ENCODE results near the gene SNW1.
"Not testable (repeated sequence)": the region's sequence is repeated elsewhere in the genome, so short reads cannot be mapped to it uniquely, and the experiment has no call there.

The SNW1 gene

DNA sequence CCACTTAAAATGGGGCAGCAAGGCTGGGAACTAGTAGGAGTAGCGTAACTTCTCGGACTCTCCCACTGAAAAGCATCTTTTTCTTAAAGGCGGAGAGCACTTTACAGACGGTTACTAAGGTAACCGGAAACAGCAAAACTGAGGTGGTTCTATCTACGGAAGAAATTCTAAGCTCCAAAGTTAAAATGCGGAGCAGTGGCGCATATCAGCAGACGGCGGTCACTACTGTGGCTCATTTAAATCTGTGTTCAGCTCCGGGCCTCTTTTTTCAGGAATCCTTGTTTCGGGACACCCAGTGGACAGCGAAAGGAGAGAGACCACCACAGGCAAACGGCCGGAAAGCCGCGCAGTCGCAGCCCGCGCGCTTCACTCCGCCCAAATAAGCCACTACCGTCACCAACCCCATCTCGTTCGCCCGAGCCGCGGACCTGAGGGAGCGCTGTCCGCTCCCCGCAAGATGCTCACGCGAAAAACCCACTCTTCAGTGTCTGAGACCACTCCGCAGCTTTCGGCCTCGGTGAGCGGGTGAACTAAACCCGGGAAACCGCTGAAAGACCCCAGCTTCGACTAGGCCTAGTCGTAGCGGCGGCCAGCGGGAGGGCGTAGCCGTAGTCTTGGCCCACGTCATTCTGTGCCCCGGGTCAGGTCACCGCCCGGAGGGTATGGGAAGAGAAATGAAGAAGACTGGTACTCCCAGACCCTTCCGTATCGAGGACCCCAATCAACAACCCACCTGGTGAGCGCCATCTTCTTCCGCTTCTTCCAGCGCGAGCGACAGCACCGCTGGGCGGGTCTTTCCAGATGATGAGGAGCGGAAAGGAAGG is at the start of gene SNW1:
Gene SNW1, minus strand, starts transcription at position 776 of the 824 bp plus-strand sequence. Its CDS starts 29 bp downstream, at position 747.
- DNase-seq (ENCODE audit: low spot score), result peak; percentile 95

DNA sequence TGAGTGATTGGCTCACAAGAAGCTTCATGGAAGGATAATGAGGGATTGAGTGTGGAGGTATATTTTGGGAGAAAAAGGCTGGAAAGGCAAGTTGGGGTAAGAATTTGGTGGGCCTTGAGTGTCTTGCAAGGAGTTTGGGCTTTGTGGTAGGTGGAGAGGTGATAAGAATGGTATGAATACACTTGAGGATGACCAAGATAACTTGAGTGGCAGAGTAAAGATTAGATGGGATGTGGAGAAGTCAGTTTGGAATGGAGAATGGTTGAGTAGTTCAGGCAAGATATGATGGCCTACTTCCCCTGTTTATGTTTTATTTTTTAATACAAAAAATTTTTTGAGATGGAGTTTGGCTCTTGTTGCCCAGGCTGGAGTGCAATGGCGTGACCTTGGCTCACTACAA is 48.1 kb upstream of the SNW1 start:
- no peak for DNase-seq (ENCODE audit: low spot score)

DNA sequence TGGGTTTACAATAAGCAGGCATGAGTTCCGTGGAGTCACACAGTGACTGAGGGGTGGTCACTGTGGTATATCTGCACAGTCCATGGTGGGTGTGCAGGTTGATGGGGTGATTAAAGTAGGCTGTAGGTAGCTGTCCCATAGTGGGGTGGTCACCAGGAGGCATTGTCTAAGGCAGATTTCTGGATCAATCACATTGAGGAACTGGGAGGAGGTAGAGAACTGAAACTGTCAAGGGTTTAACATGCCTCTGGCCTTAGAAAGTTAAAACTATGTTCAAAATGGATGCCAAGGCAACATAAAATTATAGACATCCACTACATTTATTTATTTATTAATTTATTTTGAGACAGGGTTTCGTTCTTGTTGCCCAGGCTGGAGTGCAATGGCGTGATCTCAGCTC is 47.3 kb upstream of the SNW1 start:
- no peak for DNase-seq (ENCODE audit: low spot score)

DNA sequence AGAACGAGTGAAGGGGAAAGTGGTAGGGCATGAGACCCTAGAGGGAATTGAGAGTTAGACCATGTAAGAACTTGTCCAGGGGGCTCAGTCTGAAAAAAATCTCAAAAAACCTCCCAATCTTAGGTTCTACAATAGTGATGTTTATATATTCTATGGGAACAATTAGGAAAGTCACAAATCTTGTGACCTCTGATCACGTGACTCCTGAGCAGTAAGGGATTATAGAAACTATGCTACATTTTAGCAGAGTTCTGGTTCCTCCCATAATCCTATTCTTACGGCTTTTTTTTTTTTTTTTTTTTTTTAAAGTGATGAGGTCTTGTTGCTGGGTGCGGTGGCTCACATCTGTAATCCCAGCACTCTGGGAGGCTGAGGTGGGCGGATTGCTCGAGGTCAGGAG is 44.8 kb upstream of the SNW1 start:
- DNase-seq (ENCODE audit: low spot score), result no peak

DNA sequence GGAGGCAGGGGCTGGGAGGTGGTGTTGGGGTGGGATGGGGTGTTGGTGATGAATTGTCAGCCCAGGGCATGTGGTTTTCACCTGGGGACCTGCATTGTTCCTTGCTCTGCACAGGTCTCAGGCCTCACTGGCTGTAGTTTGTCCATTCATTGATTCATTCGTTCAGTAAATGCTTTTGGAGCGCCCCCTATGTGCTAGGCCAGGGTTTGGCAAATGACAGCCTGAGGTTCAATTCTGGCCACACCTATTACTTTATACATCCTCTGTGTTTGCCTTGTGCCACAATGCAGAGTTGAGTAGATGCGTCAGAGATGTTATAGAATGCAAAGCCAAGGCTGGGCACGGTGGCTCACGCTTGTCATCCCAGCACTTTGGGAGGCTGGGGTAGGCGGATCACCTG is 43.6 kb upstream of the SNW1 start:
- peak; percentile 54 for DNase-seq (ENCODE audit: low spot score)

DNA sequence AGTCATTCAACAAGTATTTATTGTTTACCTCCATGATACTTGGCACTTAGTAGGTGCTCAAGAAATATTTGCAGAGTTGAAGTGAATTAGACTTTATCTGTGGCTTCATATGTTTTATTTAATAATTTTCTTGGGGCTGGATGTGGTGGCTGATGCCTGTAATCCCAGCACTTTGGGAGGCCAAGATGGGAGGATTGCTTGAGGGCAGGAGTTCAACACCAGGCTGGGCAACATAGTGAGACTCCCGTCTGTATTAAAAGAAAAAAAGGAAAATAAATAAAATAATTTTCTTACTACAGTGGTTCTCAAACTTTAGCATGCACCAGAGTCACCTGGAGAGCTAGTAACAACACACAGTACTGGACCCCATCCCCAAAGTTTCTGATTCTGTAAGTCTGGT is 39.9 kb upstream of the SNW1 start:
- DNase-seq (ENCODE audit: low spot score), result no peak

DNA sequence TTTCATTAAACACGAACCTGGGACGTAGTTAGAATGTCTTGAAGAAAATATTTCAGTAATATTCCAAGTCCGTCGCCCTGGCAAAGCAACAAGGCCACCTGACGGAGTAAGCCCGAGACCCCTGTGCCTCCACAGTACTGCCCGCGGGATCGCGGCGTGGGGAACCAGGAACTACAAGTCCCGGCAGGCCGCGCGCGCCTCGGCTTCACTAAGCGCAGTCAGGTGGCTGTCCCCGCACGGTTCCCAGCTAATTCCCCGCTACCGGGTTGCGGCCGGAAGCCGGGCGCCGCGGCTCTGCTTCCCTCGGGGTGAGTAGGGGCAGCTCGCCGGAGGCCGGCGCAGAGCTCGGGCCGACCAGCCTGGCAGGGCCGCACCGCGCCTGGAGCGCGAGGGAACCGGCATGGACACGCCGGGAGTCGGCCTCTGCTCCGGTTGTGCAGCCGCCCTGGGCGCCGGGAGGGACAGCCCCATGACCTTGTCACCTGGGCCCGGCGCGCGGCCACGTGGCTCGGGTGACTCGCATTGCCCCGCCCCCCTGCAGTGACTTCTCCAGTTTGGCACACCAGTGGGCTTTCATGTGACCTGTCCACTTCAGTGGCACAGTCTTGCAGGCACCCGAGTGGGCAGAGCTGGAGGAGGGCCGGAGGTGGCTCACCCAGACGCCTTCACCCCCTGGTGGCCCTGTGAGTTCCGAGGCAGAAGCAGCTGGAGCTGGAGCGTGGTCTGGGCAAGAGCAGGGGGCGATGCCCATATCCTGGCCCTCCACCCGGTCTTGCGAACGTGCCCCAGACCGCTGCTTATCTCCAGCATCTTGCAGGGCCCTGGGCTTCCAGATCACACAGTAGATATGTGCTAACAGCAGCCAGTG is 39.1 kb upstream of the SNW1 start, which contains the start of gene ADCK1:
Gene ADCK1, plus strand, starts transcription at position 247 of the 868 bp plus-strand sequence. CDS start 18,870 bp downstream, outside the sequence.
- DNase-seq (ENCODE audit: low spot score), result peak; percentile 86

DNA sequence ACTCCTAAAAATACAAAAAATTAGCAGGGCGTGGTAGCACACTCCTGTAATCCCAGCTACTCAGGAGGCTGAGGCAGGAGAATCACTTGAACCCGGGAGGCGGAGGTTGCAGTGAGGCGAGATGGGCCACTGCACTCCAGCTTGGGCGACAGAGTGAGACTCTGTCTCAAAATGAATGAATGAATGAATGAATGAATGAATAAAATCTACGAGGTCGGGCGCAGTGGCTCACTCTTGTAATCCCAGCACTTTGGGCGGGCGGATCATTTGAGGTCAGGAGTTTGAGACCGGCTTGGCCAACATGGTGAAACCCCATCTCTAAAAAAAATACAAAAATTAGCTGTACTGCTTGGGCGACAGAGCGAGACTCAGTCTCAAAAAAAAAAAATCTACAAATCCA is 38.5 kb upstream of the SNW1 start:
- not testable (repeated sequence) for DNase-seq (ENCODE audit: low spot score)

DNA sequence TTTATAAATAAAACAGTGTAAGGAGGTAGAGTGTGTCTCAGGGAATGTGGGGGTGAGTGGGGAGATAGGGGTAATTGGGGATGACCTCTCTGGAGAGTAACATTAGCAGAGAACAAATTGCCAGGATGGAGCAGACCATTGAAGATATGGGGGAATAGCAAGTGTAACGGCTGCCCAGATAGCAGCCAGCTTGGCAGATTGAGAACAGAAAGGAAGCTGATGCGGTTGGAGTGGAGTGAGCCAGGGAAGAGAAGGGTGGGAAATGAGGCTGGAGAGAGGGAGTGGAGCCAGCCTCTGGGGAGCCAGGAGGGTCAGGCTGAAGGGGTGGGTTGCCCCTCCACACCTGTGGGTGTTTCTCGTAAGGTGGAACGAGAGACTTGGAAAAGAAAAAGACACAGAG is 33.4 kb upstream of the SNW1 start:
- DNase-seq (ENCODE audit: low spot score), result no peak

DNA sequence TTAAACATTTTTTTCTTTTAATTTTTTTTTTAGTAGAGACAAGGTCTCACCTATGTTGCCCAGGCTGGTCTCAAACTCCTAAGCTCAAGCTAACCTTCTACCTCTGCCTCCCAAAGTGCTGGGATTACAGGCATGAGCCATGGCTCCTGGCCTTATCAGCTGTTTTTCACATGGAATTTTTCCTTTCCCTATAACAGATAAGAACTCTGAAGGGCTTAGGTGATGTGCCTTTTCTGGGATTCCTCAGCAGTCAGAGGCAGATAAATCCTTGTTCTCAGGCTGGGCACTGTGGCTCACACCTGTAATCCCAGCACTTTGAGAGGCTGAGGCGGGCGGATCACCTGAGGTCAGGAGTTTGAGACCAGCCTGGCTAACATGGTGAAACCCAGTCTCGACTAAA is 32.3 kb upstream of the SNW1 start:
- not testable (repeated sequence) for DNase-seq (ENCODE audit: low spot score)

DNA sequence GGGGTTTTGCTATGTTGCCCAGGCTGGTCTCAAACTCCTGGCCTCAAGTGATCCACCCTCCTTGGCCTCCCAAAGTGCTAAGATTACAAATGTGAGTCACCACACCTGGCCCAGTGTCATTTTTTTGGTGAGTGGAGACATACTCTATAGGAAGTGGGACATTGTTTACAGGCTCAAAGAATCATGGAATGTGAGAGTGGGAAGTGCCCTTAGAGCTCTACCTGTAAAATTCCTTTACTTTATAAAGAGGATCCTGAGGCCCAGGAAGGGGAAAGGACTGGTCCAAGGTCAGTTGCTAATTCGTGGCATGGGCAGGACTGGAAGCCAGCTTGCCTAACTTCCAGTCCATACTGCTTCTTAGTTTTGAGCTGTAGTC is 30.3 kb upstream of the SNW1 start:
- DNase-seq (ENCODE audit: low spot score), result no peak

DNA sequence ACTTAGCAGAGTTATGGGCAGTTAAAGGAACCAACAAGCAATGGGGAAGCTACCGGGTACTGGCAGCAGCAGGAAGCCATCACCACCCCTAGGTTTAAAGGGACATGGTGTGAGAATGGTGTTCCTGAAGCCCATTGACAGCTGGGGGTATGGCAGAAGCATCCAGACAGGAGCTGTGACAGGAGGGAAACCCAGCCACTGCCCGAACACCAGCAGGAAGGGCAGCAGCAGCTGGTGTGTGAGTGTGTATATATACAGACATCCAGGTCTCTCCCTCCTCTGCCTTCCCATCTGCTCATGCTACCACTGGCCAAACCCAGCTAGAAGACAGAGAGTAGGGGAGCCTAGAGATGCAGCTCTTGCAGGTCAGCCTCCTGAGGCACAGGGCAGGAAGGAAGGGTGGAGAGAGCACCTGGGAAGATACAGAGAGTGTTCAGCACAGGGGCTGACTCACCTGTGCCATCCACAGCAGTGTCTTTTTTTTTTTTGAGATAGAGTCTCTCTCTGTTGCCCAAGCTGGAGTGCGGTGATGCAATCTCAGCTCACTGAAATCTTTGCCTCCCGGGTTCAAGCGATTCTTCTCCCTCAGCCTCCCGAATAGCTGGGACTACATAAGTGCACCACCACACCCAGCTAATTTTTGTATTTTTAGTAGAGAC is 29.7 kb upstream of the SNW1 start:
- no peak for DNase-seq (ENCODE audit: low spot score)

DNA sequence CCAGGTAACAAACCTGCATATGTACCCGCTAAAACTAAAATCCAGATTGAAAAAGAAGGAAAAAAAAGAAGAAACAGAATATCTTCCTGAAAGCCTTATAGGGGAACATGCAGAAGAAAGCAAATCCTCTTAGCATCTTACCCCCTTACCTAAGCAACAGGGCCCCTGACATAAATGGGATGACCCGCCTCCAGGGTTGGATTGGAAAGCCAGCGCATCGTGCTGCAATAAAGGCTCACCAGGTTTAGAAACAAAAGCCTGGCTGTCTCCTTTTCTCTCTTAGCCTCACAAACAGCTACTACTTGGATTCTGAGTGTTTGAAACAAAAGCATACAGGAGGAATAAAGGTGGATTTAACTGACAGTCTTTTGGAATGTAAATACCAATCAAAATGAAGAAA is 25.2 kb upstream of the SNW1 start:
- DNase-seq (ENCODE audit: low spot score), result no peak

DNA sequence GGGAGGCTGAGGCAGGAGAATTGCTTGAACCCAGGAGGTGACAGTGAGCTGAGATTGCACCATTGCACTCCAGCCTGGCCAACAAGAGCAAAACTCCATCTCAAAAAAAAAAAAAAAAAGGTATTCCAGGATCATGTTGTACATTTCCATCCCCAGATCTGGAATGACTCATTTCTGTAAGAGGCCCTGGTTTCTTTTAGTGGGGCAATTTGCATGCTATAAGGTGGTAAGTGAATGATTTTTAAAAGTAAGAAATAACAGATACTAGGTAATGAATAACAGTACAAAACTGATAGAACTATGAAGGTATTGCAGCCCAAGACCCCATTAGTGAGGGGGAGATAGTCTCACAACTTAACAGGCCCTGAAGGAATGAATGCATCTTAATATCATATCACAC is 21.2 kb upstream of the SNW1 start:
- DNase-seq (ENCODE audit: low spot score), result no peak

DNA sequence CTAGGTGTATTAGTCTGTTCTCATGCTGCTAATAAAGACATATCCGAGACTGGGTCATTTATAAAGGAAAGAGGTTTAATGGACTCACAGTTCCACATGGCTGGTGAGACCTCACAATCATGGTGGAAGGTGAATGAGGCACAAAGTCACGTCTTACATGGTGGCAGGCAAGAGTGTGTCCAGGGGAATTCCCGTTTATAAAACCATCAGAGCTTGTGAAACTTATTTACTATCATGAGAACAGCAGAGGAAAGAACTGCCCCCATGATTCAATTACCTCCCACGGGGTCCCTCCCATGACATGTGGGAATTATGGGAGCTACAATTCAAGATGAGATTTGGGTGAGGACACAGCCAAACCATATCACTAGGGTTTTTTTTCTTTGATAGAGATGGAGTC is 13.0 kb upstream of the SNW1 start:
- DNase-seq (ENCODE audit: low spot score), result not testable (repeated sequence)

DNA sequence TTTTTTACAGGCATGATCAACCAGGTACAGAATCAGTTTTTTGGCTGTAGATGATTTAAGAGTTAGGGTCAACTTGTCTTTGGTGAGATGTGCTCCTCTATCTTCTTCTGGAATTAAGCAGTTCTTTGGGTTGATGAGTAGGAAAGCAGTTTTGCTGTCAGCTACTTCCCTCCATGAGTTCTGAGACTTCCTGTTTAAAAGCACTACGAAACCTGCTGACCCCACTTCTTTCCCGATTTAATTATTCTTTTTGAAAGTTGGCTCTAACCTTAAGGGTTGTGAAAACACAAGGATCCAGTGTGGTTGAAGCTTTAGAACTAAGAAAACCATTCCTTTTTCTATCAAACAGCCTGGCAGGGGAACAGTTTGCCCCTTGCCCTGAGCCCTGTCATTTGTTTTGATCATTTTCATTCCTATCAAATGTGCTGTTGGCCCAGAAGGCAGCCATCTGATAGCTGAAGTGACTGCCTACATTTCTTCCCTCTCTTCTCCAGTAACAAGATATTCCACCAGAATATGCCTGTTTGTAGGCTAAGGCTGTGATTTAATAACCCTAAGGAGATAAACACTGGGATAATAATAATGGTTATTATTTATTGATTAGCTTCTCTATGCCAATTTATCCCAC is 7.6 kb upstream of the SNW1 start:
- DNase-seq (ENCODE audit: low spot score), result not testable (repeated sequence)

DNA sequence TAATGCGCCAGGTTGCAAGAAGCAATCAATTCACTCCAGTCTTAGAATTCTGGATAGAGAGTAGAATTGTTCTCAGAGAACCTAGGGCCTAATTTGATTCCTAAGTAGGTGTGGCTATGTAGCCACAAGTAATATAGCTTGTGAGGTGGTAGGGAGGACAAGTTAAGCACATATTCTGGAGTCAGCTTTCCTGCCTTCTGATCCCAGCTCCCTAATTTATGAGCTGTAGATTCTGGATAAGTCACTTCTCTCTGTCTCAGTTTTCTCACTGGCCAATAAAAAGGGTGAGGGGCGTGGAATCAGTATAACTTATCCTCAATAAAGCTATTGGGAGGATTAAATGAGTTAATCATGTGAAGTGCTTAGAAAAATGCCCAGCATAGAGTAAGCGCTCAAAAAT is 3.0 kb upstream of the SNW1 start:
- no peak for DNase-seq (ENCODE audit: low spot score)

DNA sequence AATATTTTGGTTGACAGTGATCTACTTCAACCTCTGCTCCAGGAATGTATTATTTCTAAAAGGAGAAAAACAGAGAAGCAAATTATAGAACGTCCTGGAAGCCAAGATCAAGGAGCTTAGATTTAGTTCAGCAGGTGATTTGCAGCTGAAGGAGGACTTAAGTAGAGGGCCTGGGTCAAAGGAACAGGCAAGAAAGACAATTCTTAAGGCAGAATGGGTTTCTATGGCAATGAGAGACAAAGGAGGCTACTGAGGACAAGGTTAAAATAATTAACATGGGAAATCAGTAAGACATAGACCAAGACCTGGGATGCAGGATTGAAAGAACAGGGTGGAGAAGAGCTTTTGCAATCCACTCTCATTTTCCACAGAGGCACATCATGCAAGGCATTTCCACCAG is 2.4 kb upstream of the SNW1 start:
- no peak for DNase-seq (ENCODE audit: low spot score)

DNA sequence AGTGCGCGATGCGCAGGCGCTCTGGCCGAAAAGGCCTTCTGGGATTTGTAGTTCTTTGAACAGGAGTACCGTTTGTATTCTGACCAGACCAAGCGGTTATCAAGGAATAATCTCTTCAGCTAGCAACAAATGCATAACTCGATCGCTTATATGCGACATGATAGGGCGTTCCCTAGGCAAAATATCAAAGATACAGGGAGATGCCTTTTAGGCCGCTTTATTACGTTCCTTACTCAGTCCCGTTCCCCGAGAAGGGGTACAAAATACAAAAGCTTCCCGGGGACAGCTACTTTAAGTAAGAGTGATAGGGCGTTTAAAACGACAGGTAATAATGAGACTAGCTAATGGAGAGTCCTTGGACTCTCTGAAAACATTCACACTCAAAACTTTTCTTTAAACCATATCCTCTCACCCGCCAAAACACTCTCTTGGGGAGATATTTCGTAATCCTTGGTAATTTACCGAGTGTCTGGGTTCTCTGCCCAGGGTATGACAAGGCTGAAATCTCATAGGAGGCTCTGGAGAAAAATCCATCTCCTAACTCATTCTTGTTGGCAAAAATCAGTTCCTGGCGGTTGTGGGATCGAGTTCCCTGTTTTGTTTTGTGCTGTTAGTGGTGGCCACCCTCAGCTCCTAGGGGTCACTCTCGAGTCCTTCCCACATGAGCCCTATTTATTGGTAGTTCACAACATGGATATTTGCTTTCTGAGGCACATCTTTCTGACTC is 412 bp upstream of the SNW1 start:
- peak; percentile 11 for DNase-seq (ENCODE audit: low spot score)

DNA sequence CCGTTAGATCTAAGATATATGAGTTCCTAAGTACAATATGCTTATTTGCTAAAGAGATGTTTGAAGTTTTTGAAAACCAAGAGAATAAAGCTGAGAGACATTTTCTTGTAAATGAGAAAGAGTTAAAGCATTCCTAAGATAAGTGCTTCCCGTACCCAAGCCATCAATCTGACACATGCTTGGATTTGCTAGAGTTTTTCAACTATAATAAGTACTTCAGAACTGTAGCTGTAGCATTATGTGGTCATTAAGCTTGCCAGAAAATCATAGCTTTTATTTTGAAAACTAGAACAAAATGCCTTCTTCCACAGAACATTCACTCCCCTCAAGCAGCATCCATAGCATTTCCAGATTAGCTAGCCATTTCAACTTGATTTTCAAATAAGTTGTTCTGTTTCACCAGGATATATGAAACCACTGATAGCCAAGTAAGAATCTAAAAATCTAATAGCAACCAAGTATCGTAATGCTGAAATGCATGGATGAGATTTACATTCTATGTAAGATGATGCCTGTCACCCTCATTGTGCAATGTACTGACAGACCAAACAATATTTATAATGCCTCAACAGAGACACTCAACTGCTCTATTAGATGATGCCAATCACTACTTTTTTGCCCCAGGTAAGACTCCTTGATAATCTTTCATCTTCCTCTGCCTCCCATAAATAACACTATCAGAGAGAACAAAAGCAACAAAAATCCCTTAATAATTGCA is 8.0 kb downstream of the SNW1 start:
- DNase-seq (ENCODE audit: low spot score), result no peak

DNA sequence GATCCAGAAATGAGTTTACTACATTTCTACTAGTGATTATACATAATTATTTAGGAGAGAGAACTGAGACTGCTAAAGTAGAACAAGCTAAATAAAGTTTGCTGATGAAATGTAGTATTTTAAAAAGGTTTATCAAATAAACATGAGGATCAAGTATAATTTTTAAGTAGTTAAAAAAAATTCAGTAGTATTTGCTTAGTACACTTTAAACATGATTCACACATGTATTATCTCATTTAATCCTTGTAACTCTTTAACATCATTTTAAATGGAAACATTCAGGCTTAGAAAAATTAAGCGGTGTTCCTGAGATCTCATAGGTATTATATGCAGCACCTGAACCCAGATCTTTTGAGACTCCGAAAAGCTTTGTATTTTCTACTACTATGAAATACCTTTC is 8.7 kb downstream of the SNW1 start:
- DNase-seq (ENCODE audit: low spot score), result no peak
